GM18868 (cell line): ENCODE data around the gene IYD.
A peak's percentile ranks its signal among the peaks of the same experiment; 100 is the strongest.

Source experiments
- ATAC-seq: cut with Tn5 transposase; IDR thresholded peaks from one replicate; pipeline ENCODE4 v1.9.1; 2021; ENCODE audit warnings: mild to moderate bottlenecking, moderate library complexity; ENCODE audit not compliant: unreplicated experiment

Gene IYD, protein sequence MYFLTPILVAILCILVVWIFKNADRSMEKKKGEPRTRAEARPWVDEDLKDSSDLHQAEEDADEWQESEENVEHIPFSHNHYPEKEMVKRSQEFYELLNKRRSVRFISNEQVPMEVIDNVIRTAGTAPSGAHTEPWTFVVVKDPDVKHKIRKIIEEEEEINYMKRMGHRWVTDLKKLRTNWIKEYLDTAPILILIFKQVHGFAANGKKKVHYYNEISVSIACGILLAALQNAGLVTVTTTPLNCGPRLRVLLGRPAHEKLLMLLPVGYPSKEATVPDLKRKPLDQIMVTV

GRCh38 chr6:150368762-150369161 is at the start of gene IYD:
IYD (plus strand) TSS chr6:150369012; CDS start chr6:150369032, 20 bp downstream.
- ATAC-seq: no peak

- no peak for ATAC-seq
These were observed 48.9 kb upstream of the IYD start for GRCh38 chr6:150319924-150320323.

DNA sequence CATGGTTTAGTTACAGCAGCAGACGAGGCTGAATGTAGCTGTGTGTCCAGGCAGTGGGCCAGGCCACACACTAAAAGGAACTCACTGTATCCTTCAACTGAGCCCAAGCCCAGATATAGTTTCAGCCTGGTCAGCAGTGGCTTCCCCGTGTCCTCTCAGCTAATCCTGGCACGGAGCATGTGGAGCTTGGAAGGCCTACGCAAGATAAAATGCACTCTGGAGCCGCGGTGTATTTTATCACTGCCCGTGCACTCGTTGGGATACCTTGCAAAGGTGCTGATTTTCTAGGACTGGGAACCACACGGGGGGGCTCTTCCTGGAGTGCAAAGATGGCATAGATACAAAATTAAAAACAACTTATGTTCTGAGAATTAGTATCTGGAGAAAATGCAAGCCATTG is 48.4 kb upstream of the IYD start:
- ATAC-seq: no peak

- no peak for ATAC-seq
These were observed 46.3 kb upstream of the IYD start for GRCh38 chr6:150322466-150322871.

DNA sequence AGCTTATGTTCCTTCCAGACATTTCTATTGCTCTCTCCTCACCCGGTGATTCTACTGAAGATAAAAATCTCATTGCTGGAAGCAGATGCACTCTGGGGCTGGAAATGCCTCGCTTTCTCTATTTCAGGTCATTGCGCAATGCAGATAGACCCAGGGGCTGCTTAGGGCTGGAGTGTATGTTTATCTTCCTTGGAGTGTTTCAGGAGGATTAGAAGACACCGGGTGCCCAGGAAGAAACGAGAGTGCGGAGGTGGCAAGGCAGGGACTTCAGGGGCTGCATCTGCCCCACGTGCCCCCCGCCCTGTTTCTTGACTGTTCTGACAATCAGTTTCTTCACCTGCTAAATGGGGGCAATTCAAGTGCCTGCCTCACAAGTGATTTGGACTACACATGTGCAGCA is 45.6 kb upstream of the IYD start:
- no peak for ATAC-seq

DNA sequence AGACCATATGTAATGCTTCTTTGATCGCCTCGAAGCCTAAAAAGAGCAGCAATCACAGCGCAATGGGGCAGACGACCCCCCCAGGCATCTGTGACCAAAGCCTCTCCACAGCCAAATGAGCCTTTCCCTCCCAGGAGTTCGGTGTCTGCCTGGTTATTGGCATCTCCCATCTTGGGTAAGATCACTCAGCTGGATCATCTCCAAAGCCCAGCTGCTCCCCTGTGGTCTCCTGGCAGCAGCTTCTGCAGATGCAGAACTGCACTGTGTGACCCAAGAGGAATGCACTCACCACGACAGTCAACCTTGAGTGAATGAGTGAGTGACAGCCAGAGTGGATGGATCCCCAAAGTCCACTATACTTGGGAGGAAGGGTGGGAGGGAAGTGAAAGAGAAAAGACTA is 44.8 kb upstream of the IYD start:
- no peak for ATAC-seq

GRCh38 chr6:150325066-150325772 is 43.6 kb upstream of the IYD start:
- no peak for ATAC-seq

- ATAC-seq: no peak
These were observed 41.6 kb upstream of the IYD start for GRCh38 chr6:150327117-150327774.

DNA sequence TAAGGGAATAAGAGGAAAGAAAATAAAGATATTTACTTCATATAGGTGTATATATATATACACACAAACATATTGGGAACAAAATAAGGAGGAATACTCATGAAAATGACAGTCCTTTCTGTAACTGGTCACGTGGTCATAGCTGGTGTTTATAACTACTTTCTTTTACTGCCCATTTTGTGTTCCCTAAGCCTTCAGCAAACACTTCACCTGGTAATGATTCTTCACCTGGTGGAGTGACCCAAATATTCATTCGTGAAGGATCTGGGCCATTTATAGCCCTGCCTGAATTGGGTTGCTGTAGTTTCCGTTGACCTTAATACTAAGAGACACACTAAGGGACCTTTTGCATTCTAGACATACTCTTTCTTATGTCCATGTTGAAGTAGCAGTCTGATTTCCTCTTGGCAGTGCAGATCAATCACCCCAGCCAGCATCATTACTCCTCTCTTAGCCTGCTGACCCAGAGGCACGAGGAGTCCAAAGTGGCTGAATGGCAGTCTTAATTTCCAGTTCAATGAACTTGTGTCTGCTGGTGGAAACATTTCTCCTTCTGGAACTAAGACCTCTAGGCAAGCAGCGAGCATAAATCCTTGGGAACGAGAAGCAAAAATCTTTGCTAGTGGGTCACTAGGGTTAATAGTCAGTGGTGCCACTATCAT is 39.9 kb upstream of the IYD start:
- ATAC-seq: no peak

DNA sequence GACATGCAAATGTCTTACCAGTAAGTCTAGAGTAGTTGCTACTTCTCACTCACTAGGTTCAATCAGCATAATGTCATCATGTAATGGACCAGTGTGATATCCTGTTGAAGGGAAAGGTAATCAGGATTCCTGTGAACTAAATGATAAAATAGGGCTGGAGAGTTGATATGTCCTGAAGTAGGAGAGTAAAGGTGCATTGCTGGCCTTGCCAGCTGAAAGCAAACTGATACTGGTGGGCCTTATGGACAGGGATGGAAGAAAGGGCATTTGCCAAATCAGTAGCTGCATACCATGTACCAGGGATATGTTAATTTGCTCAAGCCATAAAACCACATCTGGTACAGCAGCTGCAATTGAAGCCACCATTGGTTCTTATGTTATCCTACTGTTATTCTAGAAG is 37.5 kb upstream of the IYD start:
- ATAC-seq: no peak

DNA sequence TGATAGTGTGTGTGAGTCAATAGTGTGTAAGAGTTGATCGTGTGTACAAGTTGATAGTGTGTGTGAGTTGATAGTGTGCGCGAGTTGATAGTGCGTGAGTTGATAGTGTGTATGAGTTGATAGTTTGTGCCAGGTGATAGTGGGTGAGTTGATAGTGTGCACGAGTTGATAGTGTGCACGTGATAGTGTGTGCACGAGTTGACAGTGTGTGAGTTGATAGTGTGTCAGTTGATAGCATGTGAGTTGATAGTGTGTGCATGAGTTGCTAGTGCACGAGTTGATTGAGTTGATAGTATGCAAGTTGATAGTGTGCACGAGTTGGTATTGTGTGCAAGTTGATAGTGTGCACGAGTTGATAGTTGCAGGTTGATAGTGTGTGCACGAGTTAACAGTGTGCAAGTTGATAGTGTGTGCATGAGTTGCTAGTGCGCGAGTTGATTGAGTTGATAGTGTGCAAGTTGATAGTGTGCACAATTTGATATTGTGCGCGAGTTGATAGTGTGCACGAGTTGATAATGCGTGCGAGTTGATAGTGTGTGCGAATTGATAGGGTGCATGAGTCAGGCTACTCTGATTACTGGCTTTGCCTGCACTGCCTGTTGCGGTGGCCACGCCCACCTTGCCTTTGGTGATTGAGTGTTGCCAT is 35.8 kb upstream of the IYD start:
- ATAC-seq: no peak

DNA sequence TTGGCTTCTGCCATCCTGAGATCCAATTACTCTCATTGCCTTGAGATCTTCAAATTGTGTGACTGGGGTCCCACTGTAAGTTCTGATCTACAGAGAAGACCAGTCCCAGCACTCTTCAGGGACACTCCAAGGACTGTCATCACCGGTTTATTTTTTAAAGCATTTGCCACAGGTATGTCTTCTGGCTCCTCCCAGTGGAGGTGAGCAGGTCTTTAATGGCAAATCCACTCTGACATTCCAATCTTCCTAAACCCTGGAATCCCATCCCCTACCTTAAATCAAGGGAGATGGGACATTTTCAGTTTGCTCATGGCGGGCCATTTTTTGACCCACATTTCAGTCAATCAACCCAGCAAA is 35.2 kb upstream of the IYD start:
- no peak for ATAC-seq

DNA sequence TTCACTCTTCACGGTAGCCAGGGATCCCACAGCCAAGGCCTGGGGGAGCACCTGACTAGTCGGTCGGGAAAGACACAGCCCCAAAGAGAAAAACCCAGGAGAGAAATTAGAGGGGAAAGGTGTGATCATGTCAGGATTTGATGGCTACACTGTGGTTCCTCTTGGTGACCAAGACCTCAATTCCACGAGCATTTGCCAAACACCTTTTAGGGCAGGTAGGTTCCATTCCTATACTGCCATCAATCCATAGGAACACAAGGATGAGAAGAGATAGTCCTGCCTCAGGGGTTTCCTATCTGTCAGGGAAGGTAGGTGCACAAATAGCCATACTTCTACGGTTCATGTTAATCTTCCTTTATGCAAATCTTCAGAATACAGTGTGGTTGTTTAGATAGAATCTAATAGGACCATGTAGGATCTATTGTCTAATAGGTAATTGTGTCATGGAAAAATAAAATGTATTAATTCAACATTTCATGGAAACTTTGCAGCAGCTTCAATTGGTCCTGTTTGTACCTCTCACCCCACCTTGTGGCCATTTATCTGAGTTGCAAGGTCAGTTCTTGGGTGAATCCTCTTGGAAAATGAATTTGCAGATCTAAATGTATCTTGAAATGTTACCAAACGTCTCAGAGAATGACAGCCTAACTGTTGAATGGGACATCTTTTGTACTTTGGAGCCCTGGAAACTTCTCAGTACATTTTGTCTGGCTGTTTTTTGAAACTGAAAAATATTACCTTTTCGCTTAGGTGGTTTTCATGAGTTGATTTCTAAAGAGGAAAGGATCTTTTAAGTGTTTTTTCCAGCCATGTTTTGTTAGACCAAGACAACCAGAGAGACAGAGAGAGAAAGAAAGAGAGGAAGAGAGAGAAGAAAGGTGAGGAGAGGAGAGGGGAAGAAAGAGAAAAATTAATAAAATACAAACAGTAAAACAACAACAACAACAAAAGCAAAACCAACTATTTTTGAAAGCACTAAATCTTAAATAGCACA is 33.7 kb upstream of the IYD start:
- ATAC-seq: no peak

DNA sequence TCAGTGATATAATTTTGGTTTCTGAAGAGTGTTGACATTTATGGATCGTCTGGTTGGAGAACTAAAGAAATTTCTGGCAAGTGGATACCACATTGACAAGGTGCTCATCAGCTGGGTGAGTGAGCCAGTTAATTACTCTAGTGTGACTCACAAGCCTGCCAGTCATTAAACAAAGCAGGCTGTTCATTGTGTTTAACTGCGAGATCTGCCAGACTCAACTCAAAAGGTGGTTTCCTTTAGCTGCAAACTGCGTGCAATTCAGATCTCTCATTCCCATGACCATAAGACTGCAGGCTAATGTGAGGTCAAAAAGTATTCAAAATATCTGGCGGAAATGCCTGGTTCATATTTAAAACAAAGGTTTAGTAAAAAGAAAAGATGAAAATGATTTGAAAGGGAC is 32.5 kb upstream of the IYD start:
- ATAC-seq: peak; percentile 84

GRCh38 chr6:150336708-150337107 is 32.1 kb upstream of the IYD start:
- peak; percentile 37 for ATAC-seq

- no peak for ATAC-seq
These were observed 26.7 kb upstream of the IYD start for GRCh38 chr6:150342126-150342525.

DNA sequence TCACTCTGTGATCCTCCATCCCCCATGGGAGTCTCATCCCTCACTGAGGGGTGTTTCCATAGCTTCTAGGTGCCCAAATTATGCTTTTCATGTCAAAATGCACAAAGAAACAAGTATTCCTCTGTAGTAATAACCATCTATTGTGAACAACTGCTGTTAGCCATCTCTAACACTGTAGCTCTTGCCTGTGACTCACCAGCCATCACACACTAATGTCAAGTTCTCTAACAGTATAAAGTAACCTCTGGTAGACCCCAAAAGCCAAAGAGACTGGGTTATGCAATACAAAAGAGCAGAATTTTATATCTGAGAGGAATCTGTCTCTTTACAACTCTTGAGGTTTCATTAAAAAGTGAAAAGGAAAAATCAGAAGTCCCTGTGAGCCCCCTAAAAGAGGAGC is 25.4 kb upstream of the IYD start:
- ATAC-seq: no peak

DNA sequence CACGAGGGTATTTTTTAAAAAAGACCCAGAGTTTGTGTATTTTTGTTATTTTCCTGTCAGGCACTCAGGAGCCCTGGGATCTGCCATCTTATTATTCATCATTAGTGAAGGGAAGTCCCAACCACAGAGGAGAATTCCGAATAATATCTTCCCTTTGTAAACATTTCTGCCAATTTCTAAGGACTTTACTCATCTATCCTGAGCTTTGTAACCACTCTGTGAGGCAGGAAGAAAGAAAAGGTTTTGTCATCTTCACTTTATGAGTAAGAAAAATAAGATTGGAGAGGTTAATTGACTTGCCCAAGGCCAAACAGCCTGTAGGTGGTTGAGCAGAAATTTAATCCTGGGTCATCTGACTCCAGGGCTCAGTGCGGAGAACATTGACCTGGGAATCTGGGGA is 23.0 kb upstream of the IYD start:
- ATAC-seq: no peak

- no peak for ATAC-seq
These were observed 22.5 kb upstream of the IYD start for GRCh38 chr6:150346346-150346745.

- ATAC-seq: peak; percentile 98
These were observed 21.0 kb upstream of the IYD start for GRCh38 chr6:150347845-150348244.
